Right lobe of liver (tissue), 4 donors: ENCODE data around the gene CAPN5.

Experiments used
- CTCF ChIP-seq, 4 donors: fragments of 200-600 bp in 3 of 4; fragments of 450-650 bp in 1 of 4; IDR thresholded peaks; one replicate each; pipeline versions ENCODE4 v1.5.1 to v1.8.0; 2016 to 2022; ENCODE audit warnings: antibody characterized with exemption in 4 of 4, mild to moderate bottlenecking in 2 of 4
- POLR2A ChIP-seq: fragments of 450-650 bp; IDR thresholded peaks from one replicate; pipeline ENCODE4 v1.6.1; 2017; ENCODE audit warnings: antibody characterized with exemption, mild to moderate bottlenecking
- donor health status: DM: no; HTN: no; CAD: no.
- donor health status: DM: no; HTN: no; CAD: no.
- donor health status: DM: no; HTN: yes; CAD: no.

- TF ChIP-seq POLR2A (no peak), CTCF (IDR thresholded peaks at IDR 0.05) (no peak)
These were observed 51.3 kb downstream of the CAPN5 start for GRCh38 chr11:77118086-77118485.
